Activated CD4-positive, alpha-beta T cell treated with anti-CD3 and anti-CD28 coated beads, Interleukin-2, amount 50 U/mL, for 4 hours (primary cell): Measurements from ENCODE around the gene PRSS50.
"Not testable (repeated sequence)": the region's sequence is repeated elsewhere in the genome, so short reads cannot be mapped to it uniquely, and the experiment has no call there.

Experiments
- DNase-seq, 2 experiments: peaks; one replicate each; pipeline ENCODE4 v3.0.0-alpha.2; 2020

The PRSS50 gene, protein sequence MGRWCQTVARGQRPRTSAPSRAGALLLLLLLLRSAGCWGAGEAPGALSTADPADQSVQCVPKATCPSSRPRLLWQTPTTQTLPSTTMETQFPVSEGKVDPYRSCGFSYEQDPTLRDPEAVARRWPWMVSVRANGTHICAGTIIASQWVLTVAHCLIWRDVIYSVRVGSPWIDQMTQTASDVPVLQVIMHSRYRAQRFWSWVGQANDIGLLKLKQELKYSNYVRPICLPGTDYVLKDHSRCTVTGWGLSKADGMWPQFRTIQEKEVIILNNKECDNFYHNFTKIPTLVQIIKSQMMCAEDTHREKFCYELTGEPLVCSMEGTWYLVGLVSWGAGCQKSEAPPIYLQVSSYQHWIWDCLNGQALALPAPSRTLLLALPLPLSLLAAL

DNA sequence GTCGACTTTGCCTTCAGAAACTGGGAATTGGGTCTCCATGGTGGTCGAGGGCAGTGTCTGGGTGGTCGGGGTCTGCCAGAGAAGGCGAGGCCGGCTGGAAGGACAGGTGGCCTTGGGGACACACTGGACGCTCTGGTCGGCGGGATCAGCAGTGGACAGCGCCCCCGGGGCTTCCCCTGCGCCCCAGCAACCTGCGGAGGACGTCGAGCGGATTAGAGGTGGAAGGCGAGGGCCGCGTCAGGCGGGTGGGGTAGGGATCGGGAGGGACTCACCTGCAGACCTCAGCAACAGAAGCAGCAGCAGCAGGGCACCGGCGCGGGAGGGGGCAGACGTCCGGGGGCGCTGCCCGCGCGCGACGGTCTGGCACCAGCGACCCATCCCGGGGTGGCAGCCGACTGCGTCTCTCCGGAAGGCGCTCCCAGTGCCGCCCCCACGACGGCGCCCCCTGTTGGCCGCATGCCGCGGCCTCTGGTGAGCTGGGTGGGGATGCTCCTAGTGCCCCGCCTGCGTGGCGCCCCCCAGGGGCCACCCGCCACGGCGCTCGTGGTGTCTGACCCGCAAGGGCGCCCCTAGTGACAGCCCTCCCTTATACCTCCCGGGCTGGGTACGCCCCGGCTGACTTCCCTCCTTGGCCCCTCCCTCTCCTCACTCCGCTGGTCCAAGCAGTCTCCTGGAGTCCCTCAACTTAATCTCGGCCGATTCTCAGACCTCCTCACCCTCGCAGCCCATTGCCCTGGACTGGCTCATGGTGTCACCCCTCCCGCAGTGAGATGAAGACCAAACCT lies at the start of gene PRSS50:
PRSS50 (minus strand) TSS at position 423 of the 785 bp plus-strand sequence; CDS start at position 378, 45 bp downstream.
- no peak for DNase-seq

DNA sequence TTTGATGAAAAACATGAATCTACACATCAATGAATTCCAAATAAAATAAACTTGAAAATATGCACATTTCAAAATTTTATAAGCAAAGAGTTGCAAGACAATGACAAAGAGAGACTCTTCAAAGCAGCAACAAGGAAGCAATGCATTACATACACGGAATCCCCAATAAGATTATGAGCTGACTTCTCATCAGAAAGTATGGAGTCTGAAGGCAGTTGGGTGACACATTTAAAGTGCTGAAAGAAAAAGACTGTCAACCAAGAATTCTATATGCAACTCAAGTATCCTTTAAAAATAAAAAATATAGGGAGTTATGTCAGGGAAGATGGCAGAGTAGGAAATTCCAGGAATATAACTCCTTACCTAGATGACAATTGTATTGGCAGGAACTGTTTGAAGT lies 46.5 kb upstream of the PRSS50 start:
- no peak for DNase-seq

DNA sequence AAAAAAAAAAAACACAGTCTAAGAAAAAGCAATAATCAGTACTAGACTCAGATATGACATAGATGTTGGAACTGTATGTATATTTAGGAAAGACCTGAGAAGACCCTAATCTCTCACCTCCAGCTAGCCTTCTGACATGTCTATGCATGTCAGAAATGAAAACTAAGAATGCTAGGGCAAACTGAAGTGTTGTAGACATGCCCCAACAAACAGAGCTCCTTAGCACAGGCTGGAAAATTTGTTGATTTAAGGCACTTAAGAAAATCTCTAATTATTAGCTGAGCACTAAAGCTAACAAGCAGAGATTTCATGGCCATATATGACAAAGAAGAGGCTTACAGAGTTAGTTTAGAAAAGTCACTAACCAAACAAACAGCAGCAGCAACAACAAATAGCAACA lies 45.5 kb upstream of the PRSS50 start:
- DNase-seq, result no peak

DNA sequence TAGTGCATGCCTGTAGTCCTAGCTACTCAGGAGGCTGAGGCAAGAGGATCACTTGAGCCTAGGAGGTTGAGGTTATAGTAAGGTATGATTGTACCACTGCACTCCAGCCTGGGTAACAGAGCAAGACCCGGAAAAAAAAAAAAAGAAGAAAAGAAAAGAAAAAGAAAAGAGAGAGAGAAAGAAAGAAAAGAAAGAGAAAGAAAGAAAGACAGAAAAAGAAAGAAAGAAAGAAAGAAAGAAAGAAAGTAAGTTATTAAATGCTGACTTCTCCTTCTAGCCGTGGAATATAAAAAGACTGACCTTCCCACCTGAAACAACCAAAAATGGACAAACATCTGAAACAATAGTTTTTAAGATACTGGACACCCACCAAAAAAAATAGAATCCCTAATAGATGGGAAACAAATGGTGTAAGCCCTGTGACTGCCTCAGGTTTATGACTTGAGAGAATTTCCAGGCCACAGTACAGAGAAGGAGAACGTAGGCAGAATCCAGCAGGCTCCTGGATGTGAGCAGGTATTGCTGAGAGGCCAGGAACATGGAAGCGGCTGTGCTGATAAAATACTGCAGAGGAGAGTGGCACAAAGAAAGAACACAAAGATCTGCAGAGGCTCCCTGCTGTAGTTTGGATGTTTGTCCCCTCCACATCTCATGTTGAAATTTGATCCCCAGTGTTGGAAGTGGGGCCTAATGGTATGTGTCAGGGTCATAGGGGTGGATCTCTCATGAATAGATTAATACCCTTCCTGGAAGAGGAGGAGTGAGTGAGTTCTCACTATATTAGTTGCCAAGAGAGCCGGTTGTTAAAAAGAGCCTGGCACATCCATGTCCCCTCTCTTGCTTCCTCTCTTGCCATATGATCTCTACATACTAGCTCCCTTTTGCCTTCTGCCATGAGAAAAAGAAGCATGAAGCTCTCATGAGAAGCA lies 41.8 kb upstream of the PRSS50 start:
- no peak for DNase-seq

DNA sequence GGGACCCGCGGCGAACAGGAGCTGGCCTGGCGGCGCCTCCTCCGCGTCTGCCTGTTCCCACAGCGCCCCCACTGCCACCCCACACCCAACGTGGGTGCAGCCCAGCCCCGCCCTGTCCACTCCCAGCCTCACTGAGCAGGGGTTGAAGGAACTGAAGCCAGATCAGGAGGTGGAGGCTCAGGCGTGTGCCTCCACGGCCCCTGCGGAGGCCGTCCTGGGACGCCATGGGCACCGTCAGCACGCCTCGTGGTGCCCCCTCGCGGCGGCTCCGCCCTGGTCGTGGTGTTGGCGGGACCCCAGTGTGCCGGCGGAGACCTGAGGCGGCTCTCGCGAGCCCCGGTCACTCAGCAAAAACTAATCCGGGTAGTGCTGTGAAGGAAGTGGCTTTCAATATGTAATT lies 39.0 kb upstream of the PRSS50 start:
- DNase-seq, result no peak

DNA sequence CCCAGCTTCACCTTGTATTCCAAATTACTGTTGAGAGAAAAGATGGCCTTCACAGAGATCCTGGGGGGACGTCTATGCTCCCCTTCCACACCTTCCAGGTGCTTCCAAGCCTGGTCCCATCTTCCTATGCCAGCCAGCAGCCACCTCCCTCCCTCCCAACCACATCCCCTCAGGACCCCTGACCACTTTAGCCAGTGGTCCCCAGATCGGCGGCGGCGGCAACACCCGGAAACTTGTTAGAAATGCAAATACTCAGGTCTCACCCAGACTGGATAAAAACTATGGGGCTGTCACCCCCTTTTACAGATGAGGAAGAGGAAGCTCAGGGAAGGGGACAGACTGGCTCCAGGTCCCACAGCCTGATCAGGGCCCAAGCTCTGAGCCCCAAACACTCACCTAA lies 38.0 kb upstream of the PRSS50 start:
- DNase-seq, result no peak

DNA sequence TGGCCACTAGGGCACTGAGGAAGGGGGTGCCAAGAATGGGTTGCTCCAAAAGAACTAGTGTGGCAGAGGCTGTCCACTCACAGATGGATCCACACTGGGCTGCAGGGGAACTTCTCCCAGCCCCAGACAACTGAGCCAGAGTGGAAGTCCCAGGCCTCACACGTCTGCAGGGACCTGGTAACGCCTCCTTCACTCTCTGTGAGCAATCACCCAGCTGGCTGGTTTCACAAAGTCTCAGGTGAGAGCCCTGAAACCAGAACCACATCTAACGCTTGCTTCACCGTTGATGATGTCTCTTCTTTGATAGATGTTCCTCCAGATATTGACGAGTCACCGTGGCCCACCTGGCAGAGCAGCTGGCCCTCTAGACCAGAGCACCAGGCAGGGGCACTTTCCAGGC lies 35.5 kb upstream of the PRSS50 start:
- DNase-seq, result not testable (repeated sequence)

DNA sequence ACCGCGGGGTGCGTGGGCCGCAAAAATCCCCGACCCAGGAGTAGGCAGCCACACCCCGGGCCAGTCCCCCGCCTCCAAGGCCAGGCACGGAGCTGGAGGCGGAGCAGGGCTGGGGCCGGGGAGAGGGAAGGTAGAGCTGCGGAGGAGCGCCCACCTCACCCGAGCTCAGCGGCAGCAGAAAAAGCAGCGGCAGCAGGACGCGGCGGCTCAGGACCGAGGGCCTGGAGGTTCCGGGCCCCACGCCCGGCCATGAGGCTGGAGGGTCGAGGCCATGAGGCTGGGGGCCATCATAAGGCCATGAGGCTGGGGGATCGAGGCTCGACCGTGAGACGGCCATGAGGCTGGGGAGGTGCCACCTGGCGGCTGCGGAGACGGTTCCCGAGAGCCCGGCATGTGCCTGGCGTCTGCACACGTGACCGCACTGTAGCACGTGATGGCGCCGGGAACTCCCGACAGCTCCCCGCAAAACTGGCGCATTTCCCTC lies 32.9 kb upstream of the PRSS50 start:
- DNase-seq, result no peak

DNA sequence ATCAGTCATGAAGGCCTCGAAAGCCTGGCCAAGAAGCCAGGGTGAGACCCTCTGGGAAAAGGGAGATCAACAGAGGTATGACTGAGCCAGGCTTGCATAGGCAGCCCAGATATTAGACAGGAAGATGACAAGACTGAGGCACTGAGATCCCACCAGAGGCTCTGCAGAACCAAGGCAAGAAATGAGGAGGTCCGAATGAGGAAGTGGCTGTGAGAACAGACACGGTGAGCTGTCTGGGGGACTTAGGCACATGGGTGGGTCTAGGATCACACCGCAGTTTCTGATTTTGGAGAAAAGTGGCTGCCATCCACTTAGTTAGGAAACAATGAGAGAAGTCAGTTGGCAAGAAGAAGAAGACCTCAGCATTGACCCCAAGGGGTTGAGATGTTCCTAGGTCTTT lies 31.5 kb upstream of the PRSS50 start:
- no peak for DNase-seq

DNA sequence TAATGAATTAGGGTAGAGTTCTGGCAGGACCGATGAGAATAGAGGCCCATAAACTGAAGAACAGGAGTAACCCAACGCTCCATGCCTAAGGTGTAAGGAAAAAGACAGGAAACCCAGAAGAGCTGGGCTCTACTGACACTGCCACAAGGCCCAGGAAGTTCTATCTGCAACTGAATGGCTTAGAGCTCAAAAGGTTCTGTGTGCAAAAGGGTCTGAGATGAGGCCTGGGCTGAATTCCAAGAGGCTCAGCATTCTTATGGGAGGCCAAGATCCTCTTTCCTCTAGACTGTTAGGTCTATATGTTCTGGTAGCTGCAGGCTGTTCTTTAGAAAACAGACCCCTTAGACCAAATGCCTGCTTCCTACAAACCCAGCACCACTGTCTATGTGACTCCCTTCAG lies 30.5 kb upstream of the PRSS50 start:
- no peak for DNase-seq

DNA sequence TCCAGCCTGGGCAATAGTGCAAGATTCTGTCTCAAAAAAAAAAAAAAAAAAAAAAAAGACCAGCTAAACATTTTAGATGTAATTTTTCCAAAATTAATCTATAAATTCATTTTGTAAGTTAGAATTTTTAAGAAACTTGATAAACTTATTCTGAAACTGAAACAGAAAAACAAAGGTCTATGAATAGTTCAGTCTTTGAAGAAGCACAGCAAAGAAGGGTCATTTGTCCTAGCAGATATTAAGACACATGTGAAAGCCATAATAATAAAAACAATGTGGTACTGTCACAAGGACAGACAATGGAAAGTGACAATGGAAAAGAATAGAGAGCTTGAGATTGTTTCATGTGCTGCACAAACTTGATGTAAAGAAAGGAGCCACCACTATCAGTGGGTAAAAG lies 29.0 kb upstream of the PRSS50 start:
- DNase-seq, result no peak

DNA sequence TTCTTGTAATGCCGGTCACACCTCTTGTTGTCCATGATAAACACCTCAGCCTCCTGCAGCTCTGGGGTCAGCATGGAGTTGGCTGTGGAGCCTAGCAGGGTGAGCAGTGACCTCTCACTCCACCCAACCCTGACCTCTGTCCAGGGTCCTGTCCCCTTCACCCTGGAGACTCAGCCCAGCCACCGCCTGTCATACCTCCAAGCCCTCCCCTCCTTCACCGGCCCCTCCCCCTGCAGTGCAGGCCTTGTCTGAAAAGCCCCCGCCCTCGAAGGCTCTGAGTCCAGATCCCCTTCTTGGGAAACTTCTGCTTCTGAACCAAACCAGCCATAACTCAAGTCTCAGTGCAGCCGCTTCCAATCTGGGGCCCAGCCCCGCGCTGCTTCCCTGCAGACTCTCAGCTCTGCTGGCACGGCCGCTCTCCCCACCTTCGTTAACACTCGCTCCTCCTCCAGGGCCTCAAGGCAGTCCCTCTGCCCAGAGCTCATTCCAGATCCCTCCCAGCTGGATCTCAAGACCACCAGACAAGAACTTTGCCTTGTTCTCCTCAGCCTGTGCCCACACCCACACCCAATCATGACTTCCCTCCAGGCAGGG lies 25.4 kb upstream of the PRSS50 start:
- no peak for DNase-seq

DNA sequence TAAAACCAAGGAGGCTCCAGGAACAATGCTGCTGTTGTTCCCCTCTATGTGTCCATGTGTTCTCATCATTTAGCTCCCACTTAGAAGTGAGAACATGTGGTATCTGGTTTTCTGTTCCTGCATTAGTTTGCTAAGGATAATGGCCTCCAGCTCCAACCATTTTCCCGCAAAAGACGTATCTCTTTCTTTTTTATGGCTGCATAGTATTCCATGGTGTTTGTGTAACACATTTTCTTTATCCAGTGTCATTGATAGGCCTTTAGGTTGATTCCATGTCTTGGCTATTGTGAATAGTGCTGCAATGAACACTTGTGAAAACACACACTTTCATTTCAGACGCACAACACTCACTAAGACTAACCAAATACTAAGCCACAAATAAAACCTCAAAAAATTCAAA lies 21.9 kb upstream of the PRSS50 start:
- DNase-seq, result not testable (repeated sequence)

DNA sequence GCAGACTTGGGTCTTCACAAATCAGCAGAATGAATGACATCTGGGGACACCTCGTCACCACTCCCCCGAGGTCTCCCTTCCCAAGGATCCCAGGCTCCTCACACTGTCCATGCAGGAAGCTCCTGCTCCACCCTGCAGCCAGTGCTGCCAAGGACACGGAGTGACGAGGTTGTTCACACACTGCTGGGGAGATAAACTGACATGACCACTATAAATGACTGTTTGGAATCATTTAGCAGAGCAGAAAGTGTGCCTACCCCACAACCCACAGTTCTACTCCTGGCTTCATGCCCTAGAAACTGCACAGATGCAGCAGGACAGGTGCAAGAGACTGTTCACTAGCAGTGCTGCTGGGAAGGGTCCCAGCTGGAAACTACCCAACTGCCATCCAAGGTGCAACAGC lies 19.7 kb upstream of the PRSS50 start:
- DNase-seq, result no peak

DNA sequence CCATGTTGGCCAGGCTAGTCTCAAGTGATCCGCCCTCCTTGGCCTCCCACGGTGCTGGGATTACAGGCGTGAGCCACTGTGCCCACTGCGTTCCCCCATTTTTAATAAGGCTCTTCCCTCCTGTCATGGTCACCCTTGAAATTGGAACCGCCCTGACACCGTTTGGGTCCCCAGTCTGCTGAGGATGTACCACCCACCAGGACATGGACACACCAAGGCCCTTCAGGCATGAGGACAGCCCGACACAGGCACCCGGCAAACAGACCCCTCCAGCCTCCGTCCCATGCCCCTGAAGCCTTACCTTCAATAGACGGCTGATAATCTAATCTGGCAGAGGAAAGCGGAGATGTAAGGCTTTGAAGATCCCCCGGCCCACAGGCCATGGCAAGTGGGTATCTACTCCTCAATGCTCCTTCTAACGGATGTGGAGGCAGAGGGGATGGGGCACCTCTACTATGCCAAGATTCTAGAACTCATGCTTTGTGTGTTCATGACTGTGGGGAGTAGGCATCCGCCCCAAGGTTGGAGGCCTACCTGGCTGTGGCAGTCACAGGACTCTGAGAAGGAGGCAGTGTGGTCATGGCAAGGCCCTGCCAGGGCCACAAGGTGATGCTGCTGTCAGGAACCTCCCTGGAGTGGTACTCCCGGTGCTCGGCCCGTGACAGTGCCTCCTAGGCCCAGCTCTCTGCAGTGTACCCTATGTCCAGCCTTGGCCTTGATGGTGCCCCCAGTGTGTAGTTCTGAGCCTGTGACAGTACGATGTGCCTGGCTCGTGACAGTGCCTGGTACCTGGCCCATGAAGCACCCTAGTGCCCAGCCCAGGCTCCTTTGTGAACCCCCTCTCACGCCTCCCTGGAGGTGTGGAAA lies 18.6 kb upstream of the PRSS50 start:
- no peak for DNase-seq

DNA sequence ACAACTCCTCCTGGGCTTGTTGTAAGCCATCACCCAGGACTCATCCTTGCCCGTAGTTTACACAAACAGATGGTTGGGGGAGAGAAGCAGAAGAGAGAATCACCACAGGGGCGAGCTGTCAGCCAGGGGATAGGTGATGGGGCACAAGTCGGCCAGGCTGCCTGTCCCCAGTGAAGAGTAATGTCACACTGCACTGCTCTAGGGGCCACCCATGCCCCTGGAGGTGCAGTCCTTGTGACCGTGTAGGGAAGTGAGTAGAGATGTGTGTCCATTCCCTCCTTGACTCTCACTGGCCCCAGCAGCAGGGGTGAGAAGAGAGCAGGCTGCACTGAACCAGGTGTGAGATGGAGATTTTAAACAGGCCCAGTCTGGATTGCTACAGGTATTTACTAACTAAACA lies 17.1 kb upstream of the PRSS50 start:
- no peak for DNase-seq

DNA sequence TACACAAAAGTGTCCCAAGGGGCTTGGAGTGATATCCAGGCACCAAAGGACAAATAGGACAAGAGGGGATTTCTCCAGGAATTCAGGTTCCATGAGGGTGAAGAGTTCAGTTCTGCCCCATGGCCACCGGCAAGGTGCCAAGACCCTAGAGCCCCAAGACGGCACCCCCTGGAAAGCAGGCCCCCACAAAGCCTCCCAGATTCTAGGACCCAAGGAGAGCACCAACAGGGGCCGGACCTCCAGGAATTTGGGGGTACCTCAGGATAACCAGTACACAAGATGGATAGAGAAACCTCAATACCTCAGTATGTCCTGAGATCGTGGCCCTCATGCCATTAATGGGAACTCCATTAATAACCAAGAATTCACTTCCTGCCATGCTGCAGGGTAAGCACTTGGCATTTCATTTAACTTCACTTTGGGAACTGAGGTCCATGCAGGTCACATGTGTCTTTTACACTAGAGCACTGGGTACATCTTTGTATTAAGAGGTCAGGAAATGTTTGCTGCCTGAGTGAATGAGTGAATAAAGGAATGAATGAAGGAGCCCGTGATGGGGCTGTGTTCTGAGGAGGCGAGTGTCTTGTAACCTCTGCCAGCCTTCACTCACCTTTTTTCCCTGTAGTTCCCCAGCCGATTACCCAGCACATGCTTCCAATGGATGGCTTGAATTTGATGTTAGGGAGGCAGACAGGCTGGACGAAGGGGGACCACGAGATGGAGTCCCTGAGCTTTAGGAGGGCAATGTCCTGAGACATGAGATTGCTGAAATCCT lies 15.5 kb upstream of the PRSS50 start:
- DNase-seq, result no peak

DNA sequence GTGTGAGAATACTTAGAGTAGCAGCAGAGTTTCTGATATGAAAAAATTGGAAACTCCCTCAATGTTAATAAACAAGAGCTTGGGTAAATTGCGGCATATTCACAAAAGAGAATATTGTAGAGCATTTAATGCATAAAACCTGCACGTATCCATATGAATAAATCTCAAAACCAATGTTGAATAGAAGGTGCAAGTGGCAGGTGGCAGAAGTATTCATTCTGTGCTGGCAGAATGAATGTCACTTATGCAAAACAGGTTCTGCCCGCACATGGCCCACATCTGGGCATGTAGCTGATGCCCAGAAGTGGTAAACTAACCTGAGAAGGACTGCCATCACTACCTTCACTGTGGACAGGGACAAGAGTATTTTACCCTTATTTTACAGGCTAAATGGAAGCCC lies 14.1 kb upstream of the PRSS50 start:
- DNase-seq, result no peak

DNA sequence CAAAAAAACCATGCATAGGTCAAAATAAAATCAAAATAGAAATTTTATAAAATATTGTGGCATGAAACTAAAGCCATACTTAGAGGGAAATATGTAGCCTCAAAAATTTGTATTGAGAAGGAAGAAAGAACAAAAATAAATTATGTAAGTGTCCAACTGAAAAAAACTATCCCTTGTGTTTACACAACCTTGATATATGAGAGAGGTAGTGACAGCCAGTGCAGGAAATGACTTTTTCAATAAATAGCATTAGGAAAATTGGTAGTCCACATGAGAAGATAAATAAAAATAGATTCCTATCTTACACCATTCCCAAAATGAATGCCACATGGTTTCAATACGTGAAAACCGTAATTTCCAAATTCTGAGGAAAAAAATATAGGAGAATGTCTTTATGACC lies 13.2 kb upstream of the PRSS50 start:
- DNase-seq, result no peak

DNA sequence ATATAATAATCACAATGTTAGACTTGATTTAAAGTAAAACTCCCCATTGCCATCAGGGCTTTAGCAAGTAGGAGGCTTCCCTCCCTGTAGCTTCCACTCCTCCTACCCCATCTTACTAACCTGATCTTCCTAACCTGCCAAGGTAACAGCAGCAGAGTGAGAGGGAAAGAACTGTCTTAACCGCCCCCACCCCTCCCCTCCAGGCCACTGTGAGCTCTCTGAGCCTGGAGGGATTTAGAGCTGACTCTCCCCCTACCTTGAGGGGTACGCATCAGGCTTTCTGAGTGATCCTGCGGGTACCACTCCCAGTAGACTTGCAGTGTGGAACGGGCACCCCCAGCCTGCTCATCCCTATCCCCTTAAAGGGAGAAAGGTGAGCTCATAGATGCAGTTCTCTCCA lies 11.4 kb upstream of the PRSS50 start:
- DNase-seq, result no peak
